Activated naive CD8-positive, alpha-beta T cell treated with anti-CD3 and anti-CD28 coated beads, Interleukin-2, amount 50 U/mL, for 24 hours (primary cell): ENCODE data around the gene MACROD2.

ENCODE experiments used
- ATAC-seq: fragments of 150-1000 bp; cut with Tn5 transposase; one replicate; pipeline ENCODE4 v1.10.0; 2021
- DNase-seq: peaks from one replicate; pipeline ENCODE4 v3.0.0; 2021
- H3K27ac Mint-ChIP-seq: one replicate; pipeline ENCODE4 v1.8.0; 2021; ENCODE audit warnings: mild to moderate bottlenecking, mixed read lengths
- H3K27me3 Mint-ChIP-seq: one replicate; pipeline ENCODE4 v1.8.0; 2021; ENCODE audit warnings: mixed read lengths
- H3K36me3 Mint-ChIP-seq: one replicate; pipeline ENCODE4 v1.8.0; 2021; ENCODE audit warnings: low read depth, mixed read lengths
- H3K4me1 Mint-ChIP-seq: one replicate; pipeline ENCODE4 v1.8.0; 2021; ENCODE audit warnings: mixed read lengths
- H3K4me3 Mint-ChIP-seq: one replicate; pipeline ENCODE4 v1.8.0; 2021; ENCODE audit warnings: mild to moderate bottlenecking, moderate library complexity, mixed read lengths
- H3K9me3 Mint-ChIP-seq: one replicate; pipeline ENCODE4 v1.8.0; 2021; ENCODE audit warnings: mixed read lengths

Gene MACROD2

GRCh38 chr20:14470977-14471661, 475.8 kb downstream of the MACROD2 start:
- Mint-ChIP-seq H3K27ac (no peak overlapping the region), H3K27me3 (no peaks in the 10 kb centered on the region), H3K4me1 (no peaks in the 10 kb centered on the region), H3K4me3 (no peak overlapping the region), H3K9me3 (peaks cover 10% of the 10 kb centered on the region), H3K36me3 (no peaks in the 10 kb centered on the region)
- DNase-seq (no peak), ATAC-seq (no peak)

GRCh38 chr20:14477125-14477524, 481.8 kb downstream of the MACROD2 start:
- Mint-ChIP-seq H3K27ac (no peak overlapping the region), H3K4me3 (no peak overlapping the region), H3K9me3 (peaks cover 8% of the 10 kb centered on the region), H3K27me3 (no peaks in the 10 kb centered on the region), H3K4me1 (no peaks in the 10 kb centered on the region), H3K36me3 (no peaks in the 10 kb centered on the region)
- ATAC-seq (no peak), DNase-seq (no peak)

GRCh38 chr20:14478126-14478525, 482.8 kb downstream of the MACROD2 start:
- no peak overlapping the region for H3K27ac Mint-ChIP-seq
- no peaks in the 10 kb centered on the region for H3K4me1 Mint-ChIP-seq
- peaks cover 8% of the 10 kb centered on the region for H3K9me3 Mint-ChIP-seq
- DNase-seq (no peak), ATAC-seq (no peak)
- H3K27me3 Mint-ChIP-seq = no peaks in the 10 kb centered on the region
- no peak overlapping the region for H3K4me3 Mint-ChIP-seq
- no peaks in the 10 kb centered on the region for H3K36me3 Mint-ChIP-seq

GRCh38 chr20:14481863-14482262, 486.5 kb downstream of the MACROD2 start:
- Mint-ChIP-seq H3K9me3 (peaks cover 9% of the 10 kb centered on the region), H3K36me3 (no peaks in the 10 kb centered on the region), H3K4me3 (no peak overlapping the region), H3K27ac (no peak overlapping the region), H3K4me1 (no peaks in the 10 kb centered on the region), H3K27me3 (no peaks in the 10 kb centered on the region)
- no peak for DNase-seq
- ATAC-seq = no peak

GRCh38 chr20:14488212-14488611, 492.9 kb downstream of the MACROD2 start:
- ATAC-seq = no peak
- no peaks in the 10 kb centered on the region for H3K4me1 Mint-ChIP-seq
- no peaks in the 10 kb centered on the region for H3K36me3 Mint-ChIP-seq
- no peaks in the 10 kb centered on the region for H3K27me3 Mint-ChIP-seq
- H3K27ac Mint-ChIP-seq = no peak overlapping the region
- peaks cover 7% of the 10 kb centered on the region for H3K9me3 Mint-ChIP-seq
- no peak overlapping the region for H3K4me3 Mint-ChIP-seq
- DNase-seq = no peak

GRCh38 chr20:14488756-14489479, 493.6 kb downstream of the MACROD2 start:
- Mint-ChIP-seq H3K9me3 (peaks cover 7% of the 10 kb centered on the region), H3K27me3 (no peaks in the 10 kb centered on the region), H3K4me1 (no peaks in the 10 kb centered on the region), H3K27ac (no peak overlapping the region), H3K36me3 (no peaks in the 10 kb centered on the region), H3K4me3 (no peak overlapping the region)
- ATAC-seq (no peak), DNase-seq (no peak)

- no peaks in the 10 kb centered on the region for H3K27me3 Mint-ChIP-seq
- H3K9me3 Mint-ChIP-seq = peaks cover 7% of the 10 kb centered on the region
- H3K4me1 Mint-ChIP-seq = no peaks in the 10 kb centered on the region
- no peak for DNase-seq
- ATAC-seq = no peak
- no peak overlapping the region for H3K4me3 Mint-ChIP-seq
- no peak overlapping the region for H3K27ac Mint-ChIP-seq
- no peaks in the 10 kb centered on the region for H3K36me3 Mint-ChIP-seq
Observed at GRCh38 chr20:14489544-14489943, 494.2 kb downstream of the MACROD2 start.

GRCh38 chr20:14491436-14491835, 496.1 kb downstream of the MACROD2 start:
- Mint-ChIP-seq H3K9me3 (no peaks in the 10 kb centered on the region), H3K36me3 (no peaks in the 10 kb centered on the region), H3K4me1 (no peaks in the 10 kb centered on the region), H3K27ac (no peak overlapping the region), H3K27me3 (no peaks in the 10 kb centered on the region), H3K4me3 (no peak overlapping the region)
- no peak for DNase-seq
- no peak for ATAC-seq

GRCh38 chr20:14493408-14493807, 498.1 kb downstream of the MACROD2 start:
- Mint-ChIP-seq H3K4me3 (no peak overlapping the region), H3K27me3 (no peaks in the 10 kb centered on the region), H3K27ac (no peak overlapping the region), H3K9me3 (no peaks in the 10 kb centered on the region), H3K36me3 (no peaks in the 10 kb centered on the region), H3K4me1 (no peaks in the 10 kb centered on the region)
- DNase-seq (no peak), ATAC-seq (no peak)

GRCh38 chr20:14494355-14494754, 499.0 kb downstream of the MACROD2 start:
- Mint-ChIP-seq H3K4me3 (no peak overlapping the region), H3K9me3 (no peaks in the 10 kb centered on the region), H3K27me3 (no peaks in the 10 kb centered on the region), H3K36me3 (no peaks in the 10 kb centered on the region), H3K4me1 (no peaks in the 10 kb centered on the region), H3K27ac (no peak overlapping the region)
- ATAC-seq = no peak
- no peak for DNase-seq

- ATAC-seq (no peak), DNase-seq (no peak)
- Mint-ChIP-seq H3K4me1 (no peaks in the 10 kb centered on the region), H3K36me3 (no peaks in the 10 kb centered on the region), H3K27me3 (no peaks in the 10 kb centered on the region), H3K27ac (no peak overlapping the region), H3K9me3 (peaks cover 4% of the 10 kb centered on the region), H3K4me3 (no peak overlapping the region)
Observed at GRCh38 chr20:14495066-14495465, 499.8 kb downstream of the MACROD2 start.

GRCh38 chr20:14497004-14497403, 501.7 kb downstream of the MACROD2 start:
- Mint-ChIP-seq H3K36me3 (no peaks in the 10 kb centered on the region), H3K4me3 (no peak overlapping the region), H3K9me3 (peaks cover 4% of the 10 kb centered on the region), H3K27me3 (no peaks in the 10 kb centered on the region), H3K4me1 (no peaks in the 10 kb centered on the region), H3K27ac (no peak overlapping the region)
- ATAC-seq (no peak), DNase-seq (no peak)

- ATAC-seq (no peak), DNase-seq (no peak)
- no peak overlapping the region for H3K27ac Mint-ChIP-seq
- no peak overlapping the region for H3K4me3 Mint-ChIP-seq
- peaks cover 4% of the 10 kb centered on the region for H3K9me3 Mint-ChIP-seq
- no peaks in the 10 kb centered on the region for H3K4me1 Mint-ChIP-seq
- no peaks in the 10 kb centered on the region for H3K27me3 Mint-ChIP-seq
- no peaks in the 10 kb centered on the region for H3K36me3 Mint-ChIP-seq
Observed at GRCh38 chr20:14498772-14499171, 503.5 kb downstream of the MACROD2 start.

- Mint-ChIP-seq H3K9me3 (peaks cover 8% of the 10 kb centered on the region), H3K4me1 (no peaks in the 10 kb centered on the region), H3K36me3 (no peaks in the 10 kb centered on the region), H3K4me3 (no peak overlapping the region), H3K27me3 (no peaks in the 10 kb centered on the region), H3K27ac (no peak overlapping the region)
- DNase-seq = no peak
- ATAC-seq = no peak
Observed at GRCh38 chr20:14505476-14505875, 510.2 kb downstream of the MACROD2 start.

- no peaks in the 10 kb centered on the region for H3K4me1 Mint-ChIP-seq
- H3K4me3 Mint-ChIP-seq = no peak overlapping the region
- no peak for ATAC-seq
- DNase-seq = no peak
- H3K9me3 Mint-ChIP-seq = peaks cover 13% of the 10 kb centered on the region
- H3K27ac Mint-ChIP-seq = no peak overlapping the region
- H3K27me3 Mint-ChIP-seq = no peaks in the 10 kb centered on the region
- H3K36me3 Mint-ChIP-seq = no peaks in the 10 kb centered on the region
Observed at GRCh38 chr20:14507711-14508110, 512.4 kb downstream of the MACROD2 start.
